ENCODE data around the gene TAF1D.

The TAF1D gene

GRCh38 chr11:93737904-93738612 is 3.2 kb downstream of the TAF1D start:
- TF ChIP-seq CTCF (IDR thresholded peaks at IDR 0.05; ENCODE audit: low read depth, low read length) = no peak
- DNase-seq (ENCODE audit: extremely low read depth, low read depth) = no peak

DNA sequence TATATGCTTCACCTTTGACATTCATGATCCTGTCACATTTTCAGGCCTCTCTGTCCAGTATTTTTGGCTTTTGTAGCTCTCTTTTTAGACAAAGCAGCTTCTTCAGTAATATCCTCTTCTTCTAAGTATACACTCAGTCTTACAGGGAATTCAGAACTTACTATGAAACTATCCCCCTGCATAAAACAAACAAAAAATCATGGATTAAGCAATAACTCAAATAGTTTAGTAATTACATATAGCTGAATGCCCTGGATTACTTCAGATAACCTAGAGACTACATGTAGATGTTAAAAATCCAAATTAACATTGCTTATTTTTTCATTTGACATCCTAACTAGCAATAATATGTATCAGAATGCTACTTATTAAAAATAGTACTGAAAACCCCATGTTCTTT is 5.2 kb downstream of the TAF1D start:
- TF ChIP-seq CTCF (IDR thresholded peaks at IDR 0.05; ENCODE audit: low read depth, low read length) = no peak

DNA sequence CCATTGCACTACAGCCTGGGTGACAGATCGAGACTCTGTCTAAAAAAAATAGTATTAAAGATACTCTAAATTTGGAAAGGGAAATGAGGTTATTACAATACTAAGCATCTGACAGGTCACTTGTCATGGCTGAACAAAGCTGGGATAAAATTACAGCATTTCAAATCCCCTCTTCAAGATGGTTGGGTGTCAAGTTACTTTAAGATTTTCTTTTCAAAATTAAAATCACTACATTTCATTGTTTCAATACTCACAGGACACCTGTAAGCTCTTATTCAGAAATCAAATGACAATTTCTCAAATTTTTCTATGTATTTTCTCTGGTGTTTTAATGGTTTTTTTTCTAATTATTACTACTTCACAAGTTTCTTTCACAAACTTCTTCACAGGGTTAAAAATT is 5.7 kb downstream of the TAF1D start:
- no peak for TF ChIP-seq CTCF (IDR thresholded peaks at IDR 0.05; ENCODE audit: low read depth, low read length)
- no peak for DNase-seq (ENCODE audit: extremely low read depth, low read depth)

More for the DNA sequence above, 5.2 kb downstream of the TAF1D start:
- DNase-seq (ENCODE audit: extremely low read depth, low read depth) = no peak

GRCh38 chr11:93734427-93735222 is 6.7 kb downstream of the TAF1D start:
- no peak for TF ChIP-seq CTCF (IDR thresholded peaks at IDR 0.05; ENCODE audit: low read depth, low read length)
- no peak for DNase-seq (ENCODE audit: extremely low read depth, low read depth)

DNA sequence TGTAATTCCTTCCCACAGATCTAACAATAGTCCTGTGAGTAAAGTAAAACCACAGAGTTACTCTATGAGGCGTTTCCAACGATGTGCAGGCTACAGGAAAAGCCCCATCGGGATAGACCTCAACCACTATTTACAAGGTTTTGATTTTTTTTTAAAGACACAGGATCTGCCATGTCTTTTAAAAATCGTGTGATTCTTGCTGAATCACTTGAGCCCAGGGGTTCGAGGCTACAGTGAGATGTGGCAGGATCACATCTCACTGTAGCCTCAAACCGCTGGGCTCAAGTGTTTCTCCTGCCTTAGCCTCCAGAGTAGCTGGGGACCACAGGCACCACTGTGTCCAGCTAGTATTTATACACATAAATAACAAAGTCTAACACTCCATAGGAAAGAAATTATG is 7.8 kb downstream of the TAF1D start:
- no peak for TF ChIP-seq CTCF (IDR thresholded peaks at IDR 0.05; ENCODE audit: low read depth, low read length)
- DNase-seq (ENCODE audit: extremely low read depth, low read depth) = no peak

DNA sequence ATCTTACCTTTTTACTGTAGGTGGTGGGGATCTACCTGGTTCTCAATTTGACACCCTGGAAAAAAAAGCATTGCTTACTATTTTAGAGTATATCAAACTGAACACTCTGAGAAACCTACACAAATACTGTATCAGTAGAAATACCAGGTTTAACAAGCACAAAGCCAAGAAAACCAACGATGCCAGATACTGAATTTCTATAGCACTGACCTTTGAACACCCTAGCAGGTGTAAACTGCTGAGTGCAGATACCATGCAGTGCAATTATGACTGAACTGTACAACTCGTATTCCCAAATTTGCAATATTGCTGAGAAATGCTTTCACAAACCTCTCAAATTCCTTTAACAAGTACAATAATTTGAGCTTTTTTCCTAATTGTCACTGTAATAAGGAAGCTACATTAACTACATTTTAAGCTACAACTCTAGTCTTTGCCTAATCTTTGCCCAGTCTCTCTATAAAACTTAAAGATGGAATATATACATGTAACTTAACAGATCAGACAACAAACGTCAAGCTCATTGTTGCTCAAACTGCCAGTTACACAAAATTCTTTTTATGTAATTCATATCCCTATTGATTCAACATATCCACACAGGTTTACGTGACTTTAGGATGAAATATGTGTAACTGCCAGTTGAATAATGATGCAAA is 8.9 kb downstream of the TAF1D start:
- no peak for TF ChIP-seq CTCF (IDR thresholded peaks at IDR 0.05; ENCODE audit: low read depth, low read length)
- DNase-seq (ENCODE audit: extremely low read depth, low read depth) = no peak

Data from AG09319 (cell line).